HepG2 (cell line): ENCODE data around the gene COQ8A. TPM values are rescaled to one million over a fixed set of nuclear protein-coding genes. Genes with fewer than 3 reads are reported as not detected.

Experiments
- polyA plus RNA-seq, 8 experiments: library from polyadenylated mRNA; depleted of rRNA in 3 of 8; stranded (reverse) in 7 of 8; unstranded in 1 of 8; fragments of >200 nt; fragmentation: Illumina TruSeq in 4 of 8; extraction: Trizol in 4 of 8; gene quantifications; 2 replicates each; pipeline versions ENCODE4 v1.2.1 to v1.2.3, GENCODE V29; 2011 to 2016; ENCODE audit warnings: low read depth in 4 of 8, missing spikeins in 1 of 8, mixed read lengths in 1 of 8; ENCODE audit not compliant: insufficient read depth in 1 of 8
- small RNA-seq, 3 experiments: library from RNA; depleted of rRNA; stranded (forward); fragments of <200 nt; gene quantifications; one replicate each; pipeline ENCODE3, GENCODE V24; 2012; ENCODE audit warnings: low read depth in 2 of 3, low replicate concordance in 1 of 3; ENCODE audit not compliant: insufficient read length in 3 of 3, insufficient read depth in 2 of 3
- total RNA-seq, 5 experiments: library from RNA; depleted of rRNA; stranded (reverse); fragments of >200 nt; fragmentation: Illumina TruSeq; extraction: Trizol; gene quantifications; 2 replicates each; pipeline ENCODE4 v1.2.3, GENCODE V29; 2016; ENCODE audit warnings: low read depth in 1 of 5

Gene COQ8A
- total and polyA plus RNA-seq, 2 of the 13 experiments (the other 11 are each of a cell fraction or from before 2014, with no cell fraction given): 60.4 to 88.7 TPM

Small RNA genes within 50 kb of the gene (small RNA-seq; reads per million reads assigned to genes)
- gene AL353689.1: 0 reads per million in 3 experiments

Other genes starting within 250 kb of the COQ8A start
- not detected in 2 replicates for gene ITPKB, start 201.0 kb upstream of the COQ8A start, total RNA-seq (2016; rRNA removed; fragmentation: Illumina TruSeq; extraction: Trizol)
- gene ITPKB, start 201.0 kb upstream of the COQ8A start, polyA plus RNA-seq (2011; rRNA removed): not detected in 2 replicates
- 5.9 and 13.1 TPM in 2 replicates for gene PSEN2, start 69.7 kb upstream of the COQ8A start, total RNA-seq (2016; rRNA removed; fragmentation: Illumina TruSeq; extraction: Trizol)
- 5.9 and 11.1 TPM in 2 replicates for gene PSEN2, start 69.7 kb upstream of the COQ8A start, polyA plus RNA-seq (2011; rRNA removed)